K562 (cell line): ENCODE data around the gene GALNS. TPM values are rescaled to one million over a fixed set of nuclear protein-coding genes. Genes with fewer than 3 reads are reported as not detected.

ENCODE experiments used
- ATAC-seq: fragments of 200-7000 bp; cut with Tn5 transposase; 3 replicates; pipeline ENCODE4 v1.9.1; 2020; ENCODE audit warnings: moderate library complexity
- BruUV-seq: library from RNA; stranded (reverse); fragments of 400-500 nt; replicated peaks from 2 replicates; lab custom pipeline; 2021; lab: Mats Ljungman, UMichigan
- CTCF ChIA-PET: fragments of 300-600 bp; formaldehyde crosslinking; extraction: SDS; loops from one replicate; lab custom pipeline; 2021; ENCODE audit warnings: low intra/inter-chr PET ratio; lab: Yijun Ruan, JAX
- POLR2A ChIA-PET: fragments of 300-600, 350-650 bp; sonication (Branson Sonifier 250); formaldehyde crosslinking; extraction: SDS; loops from one replicate; lab custom pipeline; 2021; ENCODE audit warnings: antibody characterized with exemption, inconsistent platforms; lab: Yijun Ruan, JAX
- DNase-seq, 4 experiments: peaks; one replicate each; pipeline versions ENCODE4 v3.0.0 to v3.0.0-alpha.2; 2011 to 2018; ENCODE audit warnings: low spot score in 3 of 4, mixed read lengths in 3 of 4; ENCODE audit errors: extremely low read depth in 1 of 4
- FAIRE-seq: peaks from 2 replicates; lab custom pipeline; 2011; peaks lifted over from hg19 to GRCh38; lab: Jason Lieb, UNC
- H2AFZ ChIP-seq: 2 replicates; pipeline ENCODE4 v1.6.0; 2011; ENCODE audit warnings: low read depth, low read length, control low read depth, inconsistent platforms
- H3K27ac ChIP-seq: fragments of 200-600 bp; 3 replicates; pipeline ENCODE4 v1.8.0; 2011; ENCODE audit warnings: low read depth, mild to moderate bottlenecking, control low read depth, inconsistent platforms, low read length, moderate library complexity, mixed read lengths; ENCODE audit errors: extremely low read depth
- H3K27me3 ChIP-seq, 2 experiments: fragments of 300-600 bp in 1 of 2; 2 replicates in 1 of 2; 3 replicates in 1 of 2; pipeline versions ENCODE4 v1.6.0 to v1.8.0; 2011; ENCODE audit warnings: inconsistent platforms in 2 of 2, low read length in 2 of 2, mild to moderate bottlenecking in 1 of 2, mixed read lengths in 1 of 2, moderate library complexity in 1 of 2; ENCODE audit not compliant: control insufficient read depth in 2 of 2, insufficient read depth in 2 of 2
- H3K36me3 ChIP-seq: fragments of 300-600 bp; 3 replicates; pipeline ENCODE4 v1.8.0; 2011; ENCODE audit warnings: mild to moderate bottlenecking, low read length, inconsistent platforms; ENCODE audit not compliant: control insufficient read depth, insufficient read depth
- H3K4me1 ChIP-seq, 2 experiments: fragments of 200-600 bp in 1 of 2; replicated peaks in 1 of 2; 2 replicates in 1 of 2; 3 replicates in 1 of 2; pipeline versions ENCODE4 v1.5.1 to v1.8.0; 2011; ENCODE audit warnings: inconsistent platforms in 2 of 2, low read length in 2 of 2, mild to moderate bottlenecking in 1 of 2, mixed read lengths in 1 of 2, moderate library complexity in 1 of 2; ENCODE audit not compliant: control insufficient read depth in 2 of 2, insufficient read depth in 2 of 2
- H3K4me2 ChIP-seq: 2 replicates; pipeline ENCODE4 v1.6.1; 2011; ENCODE audit warnings: low read length, control low read depth, inconsistent platforms, mixed read lengths; ENCODE audit not compliant: insufficient read depth
- H3K4me3 ChIP-seq: fragments of 200-600 bp; sonication (generic), shearing (Covaris generic); 2 replicates; pipeline ENCODE4 v1.5.1; 2016; ENCODE audit warnings: control low read depth, inconsistent platforms
- H3K79me2 ChIP-seq: fragments of 200-600 bp; 3 replicates; pipeline ENCODE4 v1.8.0; 2011; ENCODE audit warnings: low read length, inconsistent platforms; ENCODE audit not compliant: control insufficient read depth, insufficient read depth
- H3K9ac ChIP-seq, 2 experiments: 2 replicates each; pipeline versions ENCODE4 v1.6.0 to v1.6.1; 2011; ENCODE audit warnings: low read depth in 2 of 2, low read length in 2 of 2, control low read depth in 1 of 2, inconsistent platforms in 1 of 2, mild to moderate bottlenecking in 1 of 2, mixed read lengths in 1 of 2; ENCODE audit not compliant: insufficient read depth in 1 of 2
- H3K9me1 ChIP-seq: one replicate; pipeline ENCODE4 v1.6.0; 2011; ENCODE audit warnings: inconsistent platforms, mild to moderate bottlenecking, low read length, moderate library complexity; ENCODE audit not compliant: control insufficient read depth, insufficient read depth
- H3K9me3 ChIP-seq: replicated peaks from 2 replicates; pipeline ENCODE4 v1.5.1; 2011; ENCODE audit warnings: low read depth, low read length, inconsistent platforms; ENCODE audit not compliant: control insufficient read depth, insufficient read depth
- H4K20me1 ChIP-seq: replicated peaks from 2 replicates; pipeline ENCODE4 v1.6.1; 2011; ENCODE audit warnings: low read length, inconsistent platforms, mixed read lengths; ENCODE audit not compliant: control insufficient read depth, insufficient read depth
- FIP1L1 ChIP-seq: fragments of 200-400 bp; formaldehyde crosslinking; IDR thresholded peaks from 2 replicates; pipeline ENCODE4 v1.6.1; 2018; ENCODE audit warnings: mild to moderate bottlenecking, low read depth, low read length; ENCODE audit not compliant: poor library complexity, severe bottlenecking
- RBFOX2 ChIP-seq: fragments of 200-400 bp; formaldehyde crosslinking; IDR thresholded peaks from 2 replicates; pipeline ENCODE4 v1.6.1; 2017; ENCODE audit warnings: low read depth, mild to moderate bottlenecking, low read length, moderate library complexity
- ZNF184 ChIP-seq: sonication (generic); formaldehyde crosslinking; IDR thresholded peaks from 2 replicates; pipeline ENCODE4 v1.5.0; 2020; ENCODE audit warnings: missing genetic modification reagents
- WGBS: fragments of 100-300 bp; shearing (Covaris generic); methylation state at CpG from one replicate; pipeline ENCODE4 v1.1.6; 2016; ENCODE audit warnings: low coverage, mixed read lengths; ENCODE audit not compliant: insufficient coverage; ENCODE audit errors: missing lambda C conversion rate; 5-methylcytosine and 5-hydroxymethylcytosine counted together
- in situ Hi-C: fragments of 300-500 bp; cut with MboI; formaldehyde crosslinking; loops from 4 replicates; pipeline ENCODE4 v1.15.0; 2018; ENCODE audit warnings: inconsistent platforms, mixed read lengths
- intact Hi-C: fragments of 100-400 bp; cut with micrococcal nuclease; formaldehyde crosslinking; loops from 2 replicates; pipeline ENCODE4 v1.14.2; 2022
- polyA plus RNA-seq, 8 experiments: library from polyadenylated mRNA; depleted of rRNA in 4 of 8; stranded (reverse) in 5 of 8; unstranded in 3 of 8; fragments of >200 nt; fragmentation: Nextera tagmentation in 2 of 8; fragmentation: Illumina TruSeq in 1 of 8; extraction: Ambion mirVana in 2 of 8; extraction: Trizol in 1 of 8; gene quantifications; 2 replicates each; pipeline versions ENCODE4 v1.2.1 to v1.2.3, GENCODE V29; 2011 to 2014; ENCODE audit warnings: inconsistent platforms in 1 of 8, missing spikeins in 1 of 8
- total RNA-seq, 7 experiments: library from RNA; depleted of rRNA in 6 of 7; stranded (reverse); fragments of >200 nt in 6 of 7; fragmentation: Illumina TruSeq in 2 of 7; extraction: Trizol in 2 of 7; gene quantifications; 2 replicates each; pipeline versions ENCODE4 v1.2.1 to v1.2.3, GENCODE V29; 2011 to 2021; ENCODE audit warnings: low replicate concordance in 1 of 7
- TF ChIP-seq, protein P1 (sequence below): fragments of 450-650 bp; IDR thresholded peaks from 2 replicates; pipeline ENCODE4 v1.6.1; 2016; ENCODE audit warnings: low read depth, mild to moderate bottlenecking, moderate library complexity
- TF ChIP-seq, protein P2 (sequence below): sonication (generic); formaldehyde crosslinking; IDR thresholded peaks from 2 replicates; pipeline ENCODE4 v1.8.0; 2023; ENCODE audit warnings: missing genetic modification reagents, mild to moderate bottlenecking, borderline replicate concordance

Gene GALNS
- total and polyA plus RNA-seq, 9 of the 15 experiments (the other 6 are each of a cell fraction or from before 2014, with no cell fraction given): 0.38 to 13.2 (median 4.3) TPM

DNA sequence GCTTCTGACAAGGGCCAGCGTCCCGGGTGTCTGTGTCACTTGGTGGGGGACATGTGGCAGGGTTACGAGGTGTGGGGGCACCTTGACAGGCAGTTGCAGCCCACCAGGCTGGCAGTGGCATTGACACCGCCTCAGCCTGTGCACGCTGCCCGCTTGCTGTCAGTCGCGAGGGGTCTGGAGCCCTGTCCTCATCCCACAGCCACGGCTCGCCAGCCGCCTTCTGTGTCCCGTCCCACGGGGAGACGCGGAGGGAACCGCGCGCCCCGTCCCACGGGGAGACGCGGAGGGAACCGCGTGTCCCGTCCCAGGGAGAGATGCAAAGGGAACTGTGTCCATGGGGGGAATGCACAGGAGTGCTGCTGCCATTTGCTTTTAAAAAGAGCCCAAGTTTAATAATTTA, 6.2 kb upstream of the GALNS start:
- no peak for FAIRE-seq
- H3K4me1 ChIP-seq: peaks cover 2 to 62% of the 10 kb centered on the region in 2 experiments; a peak in 4 of 5 replicates
- H3K9me1 ChIP-seq: no peaks in the 10 kb centered on the region
- H3K9ac ChIP-seq: no peak overlapping the region; a peak in 1 of 4 replicates
- BruUV-seq: no TSS peak
- H3K27me3 ChIP-seq: no peaks in the 10 kb centered on the region
- no peak overlapping the region for H3K4me2 ChIP-seq
- TF ChIP-seq, protein P1, sequence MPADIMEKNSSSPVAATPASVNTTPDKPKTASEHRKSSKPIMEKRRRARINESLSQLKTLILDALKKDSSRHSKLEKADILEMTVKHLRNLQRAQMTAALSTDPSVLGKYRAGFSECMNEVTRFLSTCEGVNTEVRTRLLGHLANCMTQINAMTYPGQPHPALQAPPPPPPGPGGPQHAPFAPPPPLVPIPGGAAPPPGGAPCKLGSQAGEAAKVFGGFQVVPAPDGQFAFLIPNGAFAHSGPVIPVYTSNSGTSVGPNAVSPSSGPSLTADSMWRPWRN: no peak
- TF ChIP-seq RBFOX2 (peak; percentile 27; the same call in 1 of the 2 replicates), ZNF184 (CRISPR knock-in tag) (no peak), FIP1L1 (peak; percentile 31)
- TF ChIP-seq, protein P2, sequence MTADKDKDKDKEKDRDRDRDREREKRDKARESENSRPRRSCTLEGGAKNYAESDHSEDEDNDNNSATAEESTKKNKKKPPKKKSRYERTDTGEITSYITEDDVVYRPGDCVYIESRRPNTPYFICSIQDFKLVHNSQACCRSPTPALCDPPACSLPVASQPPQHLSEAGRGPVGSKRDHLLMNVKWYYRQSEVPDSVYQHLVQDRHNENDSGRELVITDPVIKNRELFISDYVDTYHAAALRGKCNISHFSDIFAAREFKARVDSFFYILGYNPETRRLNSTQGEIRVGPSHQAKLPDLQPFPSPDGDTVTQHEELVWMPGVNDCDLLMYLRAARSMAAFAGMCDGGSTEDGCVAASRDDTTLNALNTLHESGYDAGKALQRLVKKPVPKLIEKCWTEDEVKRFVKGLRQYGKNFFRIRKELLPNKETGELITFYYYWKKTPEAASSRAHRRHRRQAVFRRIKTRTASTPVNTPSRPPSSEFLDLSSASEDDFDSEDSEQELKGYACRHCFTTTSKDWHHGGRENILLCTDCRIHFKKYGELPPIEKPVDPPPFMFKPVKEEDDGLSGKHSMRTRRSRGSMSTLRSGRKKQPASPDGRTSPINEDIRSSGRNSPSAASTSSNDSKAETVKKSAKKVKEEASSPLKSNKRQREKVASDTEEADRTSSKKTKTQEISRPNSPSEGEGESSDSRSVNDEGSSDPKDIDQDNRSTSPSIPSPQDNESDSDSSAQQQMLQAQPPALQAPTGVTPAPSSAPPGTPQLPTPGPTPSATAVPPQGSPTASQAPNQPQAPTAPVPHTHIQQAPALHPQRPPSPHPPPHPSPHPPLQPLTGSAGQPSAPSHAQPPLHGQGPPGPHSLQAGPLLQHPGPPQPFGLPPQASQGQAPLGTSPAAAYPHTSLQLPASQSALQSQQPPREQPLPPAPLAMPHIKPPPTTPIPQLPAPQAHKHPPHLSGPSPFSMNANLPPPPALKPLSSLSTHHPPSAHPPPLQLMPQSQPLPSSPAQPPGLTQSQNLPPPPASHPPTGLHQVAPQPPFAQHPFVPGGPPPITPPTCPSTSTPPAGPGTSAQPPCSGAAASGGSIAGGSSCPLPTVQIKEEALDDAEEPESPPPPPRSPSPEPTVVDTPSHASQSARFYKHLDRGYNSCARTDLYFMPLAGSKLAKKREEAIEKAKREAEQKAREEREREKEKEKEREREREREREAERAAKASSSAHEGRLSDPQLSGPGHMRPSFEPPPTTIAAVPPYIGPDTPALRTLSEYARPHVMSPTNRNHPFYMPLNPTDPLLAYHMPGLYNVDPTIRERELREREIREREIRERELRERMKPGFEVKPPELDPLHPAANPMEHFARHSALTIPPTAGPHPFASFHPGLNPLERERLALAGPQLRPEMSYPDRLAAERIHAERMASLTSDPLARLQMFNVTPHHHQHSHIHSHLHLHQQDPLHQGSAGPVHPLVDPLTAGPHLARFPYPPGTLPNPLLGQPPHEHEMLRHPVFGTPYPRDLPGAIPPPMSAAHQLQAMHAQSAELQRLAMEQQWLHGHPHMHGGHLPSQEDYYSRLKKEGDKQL (CRISPR knock-in tag): no peak
- ChIA-PET POLR2A (no interaction called here), CTCF (no interaction called here)
- no peak overlapping the region for H3K27ac ChIP-seq
- 78% methylated on average over 18 of the region's 25 CpGs for WGBS
- in situ Hi-C loops: no loop called here
- no peak overlapping the region for H2AFZ ChIP-seq
- H3K9me3 ChIP-seq: no peaks in the 10 kb centered on the region
- peaks cover 40% of the 10 kb centered on the region; the same call in 2 of the 3 replicates for H3K36me3 ChIP-seq
- DNase-seq: no peak
- intact Hi-C loops: no loop called here
- peaks cover 6% of the 10 kb centered on the region; the same call in 2 of the 3 replicates for H3K79me2 ChIP-seq
- 0 out of 2 replicates have a peak, but pooled peaks cover 4% of the 10 kb centered on the region for H4K20me1 ChIP-seq
- ATAC-seq: no peak
- H3K4me3 ChIP-seq: no peak overlapping the region
